ENCODE results near the gene PMP22. TPM values are rescaled to one million over a fixed set of nuclear protein-coding genes. Genes with fewer than 3 reads are reported as not detected.

Gene PMP22
- total RNA-seq, 2 donors from 2014 or later, result 192 to 207 TPM

DNA sequence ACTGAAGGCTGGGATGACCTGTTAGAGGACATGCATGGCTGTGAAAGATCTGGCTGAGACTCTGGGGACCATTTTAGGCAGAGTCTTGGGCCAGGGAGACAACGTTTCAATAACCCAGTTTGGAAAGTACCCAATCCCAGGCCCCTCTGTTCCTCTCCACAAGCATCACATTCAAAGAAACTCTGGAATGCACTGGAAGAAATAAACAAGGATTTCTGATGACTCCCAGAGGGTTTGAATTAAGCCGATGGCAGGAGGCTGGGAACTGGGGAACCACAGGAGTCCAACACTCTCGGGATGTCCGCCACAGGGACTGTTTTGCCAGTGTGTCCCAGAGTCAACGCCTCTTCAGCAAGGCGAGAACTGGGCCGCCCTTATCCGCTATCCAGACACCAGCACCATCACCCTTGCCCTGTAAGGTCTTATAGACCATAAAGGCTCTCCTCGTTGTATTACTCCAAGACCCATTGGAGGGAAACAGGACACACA lies 3.3 kb downstream of the PMP22 start:
- TF ChIP-seq CTCF (IDR thresholded peaks at IDR 0.05), result no peak
- Histone ChIP-seq H3K27ac (peak overlapping the region; percentile 95 to 98), H3K9me3 (no peaks in the 10 kb centered on the region), H3K4me1 (ENCODE audit: control insufficient read depth in 1 of 2, low read depth in 2 of 2) (peaks cover 23 to 55% of the 10 kb centered on the region in 2 donors), H3K27me3 (replicated peaks; ENCODE audit: insufficient read depth) (no peaks in the 10 kb centered on the region), H3K36me3 (peaks cover 15% of the 10 kb centered on the region), H3K4me3 (peak overlapping the region; percentile 96)
- DNase-seq (ENCODE audit: low spot score) (no peak), ATAC-seq (ENCODE audit: insufficient number of reproducible peaks, low FRiP score, low read depth) (no peak)

GRCh38 chr17:15261258-15261801 lies 3.8 kb downstream of the PMP22 start:
- H3K27ac ChIP-seq, result peak overlapping the region; percentile 95 to 98
- no peak for DNase-seq (ENCODE audit: low spot score)
- TF ChIP-seq CTCF (IDR thresholded peaks at IDR 0.05), result no peak
- ATAC-seq (ENCODE audit: insufficient number of reproducible peaks, low FRiP score, low read depth), result no peak
- no peaks in the 10 kb centered on the region for H3K27me3 ChIP-seq (replicated peaks; ENCODE audit: insufficient read depth)
- H3K4me3 ChIP-seq, result peak overlapping the region; percentile 96
- H3K9me3 ChIP-seq, result no peaks in the 10 kb centered on the region
- H3K36me3 ChIP-seq, result peaks cover 15% of the 10 kb centered on the region
- H3K4me1 ChIP-seq (ENCODE audit: control insufficient read depth in 1 of 2, low read depth in 2 of 2), result peaks cover 26 to 60% of the 10 kb centered on the region in 2 donors

- peaks cover 33 to 66% of the 10 kb centered on the region in 2 donors for H3K4me1 ChIP-seq (ENCODE audit: control insufficient read depth in 1 of 2, low read depth in 2 of 2)
These were observed 4.5 kb downstream of the PMP22 start for GRCh38 chr17:15260376-15261257.

DNA sequence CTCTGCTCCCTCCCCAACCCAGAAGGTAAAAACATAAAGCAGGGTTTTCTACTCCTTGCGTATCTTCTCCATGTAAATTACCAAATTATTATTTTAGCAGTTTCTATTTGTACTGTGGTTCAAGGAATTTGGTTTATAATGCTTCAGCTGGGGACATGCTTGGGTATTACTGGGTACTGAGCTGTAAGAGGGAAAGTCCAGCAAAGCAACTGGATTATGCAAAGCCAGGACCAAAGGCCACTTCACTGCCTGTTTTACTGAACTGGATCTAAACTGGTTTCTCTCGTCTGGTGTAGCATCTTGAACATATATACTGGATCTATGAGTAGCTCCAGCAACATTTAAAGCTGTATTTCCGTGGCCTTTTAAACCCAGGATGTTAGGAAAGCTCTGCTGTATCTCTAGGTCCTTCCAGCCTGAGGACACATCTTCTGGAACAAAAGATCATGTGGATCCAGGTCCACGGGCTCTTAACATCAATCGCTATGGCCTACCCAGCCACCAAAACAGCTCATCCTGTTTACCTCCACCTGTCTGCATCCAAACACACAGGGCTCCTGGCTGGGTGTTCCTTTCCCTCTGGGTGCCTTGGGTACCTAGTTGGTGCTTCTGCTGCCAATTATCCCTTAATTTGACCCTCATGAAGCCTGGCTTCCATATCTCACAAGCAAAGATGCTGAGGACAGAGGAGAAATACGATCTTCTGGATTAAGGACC lies 7.2 kb downstream of the PMP22 start:
- H3K27me3 ChIP-seq (replicated peaks; ENCODE audit: insufficient read depth), result no peaks in the 10 kb centered on the region
- H3K4me3 ChIP-seq, result peak overlapping the region; percentile 59
- H3K27ac ChIP-seq, result peak overlapping the region; percentile 7 to 76
- no peak for ATAC-seq (ENCODE audit: insufficient number of reproducible peaks, low FRiP score, low read depth)
- H3K4me1 ChIP-seq (ENCODE audit: control insufficient read depth in 1 of 2, low read depth in 2 of 2), result peaks cover 35 to 64% of the 10 kb centered on the region in 2 donors
- H3K9me3 ChIP-seq, result no peaks in the 10 kb centered on the region
- no peak for DNase-seq (ENCODE audit: low spot score)
- no peak for TF ChIP-seq CTCF (IDR thresholded peaks at IDR 0.05)
- peaks cover 31% of the 10 kb centered on the region for H3K36me3 ChIP-seq

More at GRCh38 chr17:15260376-15261257, 4.5 kb downstream of the PMP22 start:
- no peaks in the 10 kb centered on the region for H3K9me3 ChIP-seq
- peak overlapping the region; percentile 95 to 98 for H3K27ac ChIP-seq
- H3K36me3 ChIP-seq, result peaks cover 18% of the 10 kb centered on the region
- ATAC-seq (ENCODE audit: insufficient number of reproducible peaks, low FRiP score, low read depth), result peak; percentile 31
- TF ChIP-seq CTCF (IDR thresholded peaks at IDR 0.05), result peak; percentile 70
- peak; percentile 50 for DNase-seq (ENCODE audit: low spot score)
- H3K27me3 ChIP-seq (replicated peaks; ENCODE audit: insufficient read depth), result no peaks in the 10 kb centered on the region
- H3K4me3 ChIP-seq, result peak overlapping the region; percentile 96
